ENCODE results near the gene ZNHIT3. TPM values are rescaled to one million over a fixed set of nuclear protein-coding genes. Genes with fewer than 3 reads are reported as not detected.
"Not testable (repeated sequence)": the region's sequence is repeated elsewhere in the genome, so short reads cannot be mapped to it uniquely, and the experiment has no call there.

Gene ZNHIT3
- total RNA-seq, 1 donor from 2014 or later: 20.8 TPM

DNA sequence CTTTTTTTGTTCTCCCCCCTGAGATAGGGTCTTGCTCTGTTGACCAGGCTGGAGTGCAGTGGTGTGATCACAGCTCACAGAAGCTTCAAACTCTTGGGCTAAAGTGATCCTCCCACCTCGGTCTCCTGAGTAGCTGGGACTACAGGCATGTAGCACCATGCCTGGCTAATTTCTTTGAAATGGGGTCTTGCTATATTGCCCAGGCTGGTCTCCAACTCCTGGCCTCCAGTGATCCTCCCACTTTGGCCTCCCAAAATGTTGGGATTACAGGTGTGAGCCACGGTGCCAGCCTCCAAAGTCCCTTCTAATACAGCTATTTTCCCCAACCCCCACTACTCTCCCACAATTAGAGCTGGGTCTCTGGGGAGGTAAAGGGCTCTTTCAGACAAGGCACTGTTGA is 22.0 kb downstream of the ZNHIT3 start:
- intact Hi-C loops (cut with DNase I): not testable (repeated sequence)

DNA sequence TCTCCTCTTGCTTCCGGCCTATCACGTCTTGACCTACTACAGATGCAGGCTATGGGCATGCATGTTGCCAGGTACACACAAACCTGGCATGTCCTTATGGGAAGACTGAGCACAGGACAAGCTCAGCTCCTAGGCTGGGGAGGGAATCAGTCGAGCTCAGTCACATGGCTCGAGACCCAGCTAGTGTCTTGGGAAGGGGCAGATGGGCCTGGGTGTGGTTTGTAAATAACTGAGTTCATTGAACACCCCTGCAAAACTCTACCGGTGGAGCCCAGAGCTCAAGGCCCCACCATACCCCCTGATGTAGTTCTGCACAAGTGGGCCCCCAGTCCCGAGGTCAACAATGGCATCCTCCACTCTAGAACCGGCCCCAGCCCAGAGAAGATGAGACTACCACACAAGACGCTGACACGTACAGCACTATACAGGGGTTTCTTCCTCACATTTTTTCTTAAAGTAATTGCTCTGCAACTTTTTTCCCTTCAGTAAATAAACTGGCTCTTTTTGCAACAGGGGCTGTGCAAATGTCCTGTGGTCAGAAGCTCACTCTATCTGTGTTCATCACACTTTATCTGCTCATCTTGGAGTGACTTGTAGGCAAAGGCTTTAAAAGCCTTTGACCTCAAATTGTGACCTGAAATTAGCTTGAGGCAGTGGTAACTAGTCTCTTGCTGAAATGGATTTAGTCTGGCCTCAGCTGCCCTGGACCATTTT is 22.9 kb downstream of the ZNHIT3 start:
- peak; percentile 51 for DNase-seq (ENCODE audit: low spot score)
- intact Hi-C loops (cut with DNase I): no loop called here

More for the DNA sequence above, 22.0 kb downstream of the ZNHIT3 start:
- not testable (repeated sequence) for DNase-seq (ENCODE audit: low spot score)

- DNase-seq (ENCODE audit: low spot score): peak; percentile 55
- intact Hi-C loops (cut with DNase I): no loop called here
These were observed 24.2 kb downstream of the ZNHIT3 start for GRCh38 chr17:36510636-36511035.

GRCh38 chr17:36511216-36511615 is 24.7 kb downstream of the ZNHIT3 start:
- DNase-seq (ENCODE audit: low spot score): peak; percentile 62
- intact Hi-C loops (cut with DNase I): no loop called here

DNA sequence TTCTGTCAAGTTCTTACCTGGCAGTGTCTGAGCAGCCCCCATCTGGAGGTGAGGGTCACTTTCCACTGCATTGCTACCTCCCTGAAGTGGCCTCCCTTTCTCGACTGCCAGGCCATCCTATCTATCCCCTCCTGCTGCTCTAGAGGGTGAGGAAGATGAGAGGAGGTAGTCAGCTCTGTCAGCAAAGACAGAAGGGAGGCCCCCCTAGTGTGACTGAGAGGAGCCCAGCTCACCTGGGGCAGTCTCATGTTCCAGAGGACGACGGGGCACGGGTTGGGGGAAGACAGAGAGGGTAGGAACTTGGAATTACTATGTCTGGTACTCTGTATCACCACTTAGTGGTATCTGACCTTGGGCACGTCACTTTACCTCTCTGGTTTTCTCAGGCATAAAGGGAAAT is 26.2 kb downstream of the ZNHIT3 start:
- DNase-seq (ENCODE audit: low spot score): peak; percentile 54
- intact Hi-C loops (cut with DNase I): no loop called here

- intact Hi-C loops (cut with DNase I): no loop called here
- peak; percentile 24 for DNase-seq (ENCODE audit: low spot score)
These were observed 28.4 kb downstream of the ZNHIT3 start for GRCh38 chr17:36514856-36515255.

DNA sequence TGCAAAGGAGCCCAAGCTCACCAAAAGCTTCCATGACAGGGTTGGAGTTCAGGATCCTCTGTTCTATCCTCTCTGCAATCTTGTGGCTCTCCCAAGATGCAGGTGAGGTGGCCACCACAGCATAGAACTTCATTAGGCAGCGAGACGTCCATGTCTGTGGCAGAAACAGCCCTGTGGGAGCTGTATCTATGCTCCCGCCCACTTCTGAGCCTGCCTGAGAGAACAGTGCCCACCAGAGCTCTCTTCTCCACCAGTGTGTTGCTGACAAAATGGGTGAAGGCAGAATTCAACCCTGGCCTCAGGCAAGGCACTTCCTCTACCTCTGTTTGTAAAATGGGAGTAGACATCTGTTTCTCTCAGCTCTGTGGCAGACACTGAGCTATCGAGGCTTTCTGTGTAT is 29.4 kb downstream of the ZNHIT3 start:
- intact Hi-C loops (cut with DNase I): no loop called here
- peak; percentile 43 for DNase-seq (ENCODE audit: low spot score)

DNA sequence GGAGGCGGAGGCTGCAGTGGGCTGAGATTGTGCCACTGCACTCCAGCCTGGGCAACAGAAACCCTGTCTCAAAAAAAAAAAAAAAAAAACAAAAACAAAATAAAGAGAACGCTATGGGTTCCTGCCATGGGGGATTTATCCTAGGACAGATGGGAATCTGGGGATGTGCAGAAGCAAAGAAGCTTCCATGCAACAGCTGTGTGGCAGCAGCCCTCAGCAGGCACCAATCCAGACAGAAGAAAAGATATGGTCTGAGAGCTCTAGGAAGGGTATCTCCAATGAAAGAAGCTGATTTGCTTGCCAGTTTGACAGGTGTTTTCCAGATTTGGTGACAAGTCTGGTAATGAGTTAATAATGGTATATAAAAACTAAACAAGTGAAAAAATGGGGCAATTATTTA is 36.6 kb downstream of the ZNHIT3 start:
- DNase-seq (ENCODE audit: low spot score): no peak
- intact Hi-C loops (cut with DNase I): no loop called here

DNA sequence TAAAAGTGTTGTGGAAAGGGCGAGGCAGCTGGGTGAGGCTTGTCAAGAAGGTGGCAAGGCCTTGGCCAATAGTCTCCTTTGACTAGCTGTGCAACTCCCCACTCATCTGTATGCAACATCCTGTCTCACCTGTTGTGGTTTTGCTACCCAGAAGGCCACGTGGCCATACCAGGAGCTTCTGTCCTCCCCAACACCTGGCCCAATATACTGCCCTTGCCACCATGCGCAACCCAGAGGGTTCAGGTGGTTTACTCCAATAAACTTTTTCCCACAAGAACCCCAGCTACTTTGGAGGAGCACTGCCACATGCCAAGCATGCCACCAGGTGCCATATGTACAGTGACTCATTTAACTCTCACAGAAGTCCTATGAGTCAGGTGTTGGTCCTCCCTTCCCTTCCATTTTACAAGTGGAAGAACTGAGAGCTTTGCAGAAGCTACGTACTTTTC is 38.0 kb downstream of the ZNHIT3 start:
- intact Hi-C loops (cut with DNase I): no loop called here

GRCh38 chr17:36525113-36525512 is 38.6 kb downstream of the ZNHIT3 start:
- intact Hi-C loops (cut with DNase I): no loop called here
- peak; percentile 35 for DNase-seq (ENCODE audit: low spot score)

More for the DNA sequence above, 38.0 kb downstream of the ZNHIT3 start:
- peak; percentile 31 for DNase-seq (ENCODE audit: low spot score)

DNA sequence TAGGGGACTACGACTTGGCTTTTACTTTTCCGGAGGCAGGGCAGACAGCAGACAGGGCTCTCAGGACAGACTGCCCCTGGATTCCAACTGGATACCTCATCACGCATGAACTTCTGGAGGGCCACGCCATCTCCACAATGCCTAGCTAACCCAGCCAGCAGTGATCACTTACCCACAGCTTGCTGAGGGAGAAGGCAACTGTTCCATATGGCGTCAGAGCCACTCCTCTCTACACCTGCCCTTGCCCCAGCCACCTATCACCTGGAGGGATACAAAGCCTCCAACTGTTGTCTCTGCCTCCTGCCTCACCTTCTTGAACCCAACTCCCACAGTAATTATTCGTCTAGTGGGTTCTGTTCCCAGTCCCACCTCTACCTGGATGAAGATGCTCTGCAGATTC is 39.4 kb downstream of the ZNHIT3 start:
- intact Hi-C loops (cut with DNase I): no loop called here
- DNase-seq (ENCODE audit: low spot score): peak; percentile 67

DNA sequence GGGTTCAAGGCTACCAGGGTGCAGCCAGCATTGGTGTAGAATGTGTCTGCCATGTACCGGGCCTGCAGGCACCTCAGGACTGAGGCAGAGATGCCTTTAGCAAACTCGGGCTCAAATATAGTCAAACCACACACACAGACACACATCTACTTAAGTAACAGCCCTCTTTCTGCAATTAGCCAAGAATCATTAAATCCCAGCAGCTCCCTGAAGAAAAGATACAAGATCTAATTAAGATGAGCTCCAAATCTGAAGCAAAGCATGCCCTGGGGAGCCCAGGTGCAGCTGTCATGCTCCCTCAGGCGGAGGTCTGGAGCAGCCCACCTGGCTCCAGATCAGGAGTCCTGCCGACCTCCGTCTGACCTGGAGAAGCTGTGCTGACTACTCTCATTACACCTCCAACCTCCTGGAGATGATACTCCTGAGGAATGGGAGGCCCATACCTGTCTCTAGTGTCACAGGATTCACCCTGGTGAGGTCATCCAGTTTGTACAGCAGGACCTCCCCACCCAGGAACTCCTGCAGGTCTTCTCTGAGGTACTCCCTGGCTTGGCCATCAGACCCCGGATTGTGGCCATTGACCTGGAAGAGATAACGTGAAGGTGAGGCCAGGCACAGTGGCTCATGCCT is 41.3 kb downstream of the ZNHIT3 start:
- intact Hi-C loops (cut with DNase I): no loop called here
- peak; percentile 62 for DNase-seq (ENCODE audit: low spot score)

DNA sequence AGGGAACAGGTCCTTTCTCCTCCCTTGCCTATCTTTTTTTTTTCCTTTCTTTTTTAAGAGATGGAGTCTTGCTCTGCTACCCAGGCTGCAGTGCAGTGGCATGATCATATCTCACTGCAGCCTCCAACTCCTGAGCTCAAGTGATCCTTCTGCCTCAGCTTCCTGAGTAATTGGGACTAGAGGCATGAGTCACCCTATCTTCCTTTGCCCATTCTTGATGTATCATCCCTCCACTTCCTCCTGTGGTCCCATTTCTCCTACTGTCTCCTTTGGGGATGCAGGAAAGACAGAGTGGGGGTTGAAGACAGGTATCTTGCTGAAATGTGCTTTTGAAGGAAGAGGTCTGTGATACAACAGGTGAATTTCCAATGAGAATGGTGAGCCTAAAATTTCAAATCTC is 42.6 kb downstream of the ZNHIT3 start:
- intact Hi-C loops (cut with DNase I): no loop called here
- no peak for DNase-seq (ENCODE audit: low spot score)

- peak; percentile 55 for DNase-seq (ENCODE audit: low spot score)
- intact Hi-C loops (cut with DNase I): no loop called here
These were observed 46.0 kb downstream of the ZNHIT3 start for GRCh38 chr17:36532435-36532975.

- DNase-seq (ENCODE audit: low spot score): peak; percentile 76
- intact Hi-C loops (cut with DNase I): no loop called here
These were observed 47.7 kb downstream of the ZNHIT3 start for GRCh38 chr17:36533935-36534839.

GRCh38 chr17:36534840-36535668 is 48.6 kb downstream of the ZNHIT3 start, which contains the start of the genes MYO19 and PIGW:
Gene MYO19 (minus strand): TSS chr17:36534868. CDS start chr17:36532538, 2,330 bp downstream.
Gene PIGW (plus strand): TSS chr17:36534987. CDS start chr17:36537102, 2,115 bp downstream.
- intact Hi-C loops (cut with DNase I): loop anchor here (1.0 to 5.0 kb wide), 2 partner anchors 9 to 67 kb away; partner anchors contain the start of genes GGNBP2 and MRM1

DNA sequence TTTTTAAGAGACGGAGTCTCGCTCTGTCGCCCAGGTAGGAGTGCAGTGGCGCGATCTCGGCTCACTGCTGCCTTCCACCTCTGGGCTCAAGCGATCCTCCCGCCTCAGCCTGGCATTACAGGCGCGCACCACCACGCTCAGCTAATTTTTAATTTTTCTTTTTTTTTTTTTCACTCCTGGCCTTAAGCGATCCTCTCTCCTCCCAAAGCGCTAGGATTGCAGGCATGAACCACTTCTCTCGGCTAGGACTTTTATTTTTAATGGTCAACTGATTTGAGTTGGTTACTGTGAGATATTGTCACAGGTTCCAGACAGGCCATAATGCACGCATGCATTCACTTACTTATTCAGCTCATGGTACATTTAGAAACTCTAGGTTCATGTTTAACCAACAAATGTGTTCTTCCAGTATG is 49.2 kb downstream of the ZNHIT3 start:
- DNase-seq (ENCODE audit: low spot score): no peak
- intact Hi-C loops (cut with DNase I): loop anchor here (1.0 to 5.0 kb wide), 2 partner anchors 9 to 67 kb away; partner anchors contain the start of genes GGNBP2 and MRM1

More at GRCh38 chr17:36534840-36535668, 48.6 kb downstream of the ZNHIT3 start, which contains the start of the genes MYO19 and PIGW:
- peak; percentile 93 for DNase-seq (ENCODE audit: low spot score)

DNA sequence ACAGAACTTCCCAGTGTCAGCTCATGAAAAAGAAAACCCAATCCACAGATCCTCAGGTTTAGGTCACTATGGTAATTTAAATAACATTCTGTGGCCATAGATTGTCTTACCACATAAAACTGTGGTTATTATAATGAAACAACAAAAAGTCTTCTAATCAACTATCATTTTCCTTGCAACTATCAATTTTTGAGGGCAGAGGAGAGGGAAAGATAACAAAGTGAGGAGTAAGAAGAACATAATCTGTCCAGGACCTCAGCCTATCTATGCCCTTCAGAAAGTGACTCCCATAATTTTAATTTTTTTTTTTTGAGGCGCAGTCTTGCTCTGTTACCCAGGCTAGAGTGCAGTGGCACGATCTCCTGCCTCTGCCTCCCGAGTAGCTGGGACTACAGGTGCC is 54.2 kb downstream of the ZNHIT3 start:
- no peak for DNase-seq (ENCODE audit: low spot score)

More for the DNA sequence above, 54.2 kb downstream of the ZNHIT3 start:
- intact Hi-C loops (cut with DNase I): no loop called here

Measured in cardiac septum (tissue), 1 donor.